SK-N-SH (cell line): Measurements from ENCODE around the gene HS6ST1. TPM values are rescaled to one million over a fixed set of nuclear protein-coding genes. Genes with fewer than 3 reads are reported as not detected.

Experiments
- CTCF ChIA-PET: fragments of 300-600, 350-600 bp; formaldehyde crosslinking; extraction: SDS; loops from one replicate; lab custom pipeline; 2021; lab: Yijun Ruan, JAX
- POLR2A ChIA-PET: fragments of 350-600 bp; sonication (Branson Sonifier 250); formaldehyde crosslinking; extraction: SDS; loops from one replicate; lab custom pipeline; 2020; ENCODE audit warnings: antibody characterized with exemption, inconsistent platforms; lab: Yijun Ruan, JAX
- DNase-seq: peaks from one replicate; pipeline ENCODE4 v3.0.0; 2012
- H2AFZ ChIP-seq: fragments of 200-600 bp; sonication (generic); 2 replicates; pipeline ENCODE4 v1.8.1; 2016; ENCODE audit warnings: antibody characterized with exemption, mild to moderate bottlenecking, low read depth
- H3F3A ChIP-seq: fragments of 200-600 bp; sonication (generic); replicated peaks from 2 replicates; pipeline ENCODE3; 2016; ENCODE audit warnings: antibody characterized with exemption, mild to moderate bottlenecking; ENCODE audit not compliant: insufficient read depth
- H3K27ac ChIP-seq, 2 experiments: fragments of 200-500 bp in 1 of 2; fragments of 200-600 bp in 1 of 2; sonication (Bioruptor generic) in 1 of 2; sonication (generic), shearing (Covaris generic) in 1 of 2; 2 replicates each; pipeline versions ENCODE4 v1.5.1 to v1.6.1; 2014 to 2016; ENCODE audit warnings: low read depth in 2 of 2, inconsistent platforms in 1 of 2, low read length in 1 of 2, mild to moderate bottlenecking in 1 of 2, mixed read lengths in 1 of 2
- H3K27me3 ChIP-seq: fragments of 200-600 bp; sonication (generic), shearing (Covaris generic); 2 replicates; pipeline ENCODE4 v1.6.1; 2016; ENCODE audit warnings: mixed run types; ENCODE audit not compliant: insufficient read depth
- H3K36me3 ChIP-seq, 2 experiments: fragments of 200-500 bp in 1 of 2; fragments of 200-600 bp in 1 of 2; sonication (Bioruptor generic) in 1 of 2; sonication (generic) in 1 of 2; replicated peaks in 1 of 2; 2 replicates each; pipeline versions ENCODE3 to v1.5.1; 2014 to 2016; ENCODE audit warnings: low read length in 1 of 2, mild to moderate bottlenecking in 1 of 2; ENCODE audit not compliant: insufficient read depth in 2 of 2, control insufficient read depth in 1 of 2
- H3K4me1 ChIP-seq, 2 experiments: fragments of 200-500 bp in 1 of 2; fragments of 200-600 bp in 1 of 2; sonication (Bioruptor generic) in 1 of 2; sonication (generic), shearing (Covaris generic) in 1 of 2; 2 replicates each; pipeline versions ENCODE4 v1.5.1 to v1.6.1; 2014 to 2016; ENCODE audit warnings: low read depth in 1 of 2, low read length in 1 of 2, mixed run types in 1 of 2; ENCODE audit not compliant: insufficient read depth in 2 of 2, control insufficient read depth in 1 of 2
- H3K4me2 ChIP-seq: fragments of 200-600 bp; sonication (generic), shearing (Covaris generic); 2 replicates; pipeline ENCODE4 v1.6.1; 2017; ENCODE audit warnings: mixed run types
- H3K4me3 ChIP-seq, 2 experiments: fragments of 200-500 bp in 1 of 2; fragments of 200-600 bp in 1 of 2; sonication (Bioruptor generic) in 1 of 2; sonication (generic), shearing (Covaris generic) in 1 of 2; 2 replicates each; pipeline versions ENCODE4 v1.5.1 to v1.8.1; 2014 to 2016; ENCODE audit warnings: low read depth in 2 of 2, inconsistent platforms in 1 of 2, low read length in 1 of 2, mild to moderate bottlenecking in 1 of 2, mixed read lengths in 1 of 2, moderate library complexity in 1 of 2
- H3K79me2 ChIP-seq: fragments of 200-600 bp; sonication (generic); 2 replicates; pipeline ENCODE4 v1.8.1; 2017; ENCODE audit warnings: mild to moderate bottlenecking; ENCODE audit not compliant: insufficient read depth
- H3K9ac ChIP-seq: fragments of 200-600 bp; sonication (generic); 2 replicates; pipeline ENCODE4 v1.6.1; 2017; ENCODE audit warnings: mixed run types
- H3K9me2 ChIP-seq: fragments of 200-600 bp; sonication (generic); 2 replicates; pipeline ENCODE4 v1.6.1; 2017; ENCODE audit warnings: mixed run types
- H3K9me3 ChIP-seq: fragments of 200-600 bp; sonication (generic); 2 replicates; pipeline ENCODE4 v1.6.1; 2017; ENCODE audit warnings: mixed run types, mild to moderate bottlenecking, moderate library complexity
- H4K20me1 ChIP-seq: fragments of 200-600 bp; sonication (generic); 2 replicates; pipeline ENCODE4 v1.6.1; 2017; ENCODE audit warnings: mild to moderate bottlenecking, mixed run types; ENCODE audit not compliant: insufficient read depth
- ELF1 ChIP-seq: IDR thresholded peaks from 2 replicates; pipeline ENCODE4 v1.4.0; 2012
- EZH2phosphoT487 ChIP-seq: fragments of 200-600 bp; sonication (generic); IDR thresholded peaks from 2 replicates; pipeline ENCODE4 v1.6.1; 2017; ENCODE audit warnings: low read depth, mixed run types, mild to moderate bottlenecking, antibody characterized with exemption, moderate library complexity, borderline replicate concordance
- GABPA ChIP-seq: IDR thresholded peaks from 2 replicates; pipeline ENCODE4 v1.4.0; 2012; ENCODE audit warnings: low read depth, mild to moderate bottlenecking
- GATA2 ChIP-seq: sonication (generic); formaldehyde crosslinking; IDR thresholded peaks from 2 replicates; pipeline ENCODE4 v1.5.0; 2020; ENCODE audit warnings: mild to moderate bottlenecking, missing genetic modification reagents
- MEF2A ChIP-seq: IDR thresholded peaks from 2 replicates; pipeline ENCODE4 v1.4.0; 2012; ENCODE audit warnings: low read depth, borderline replicate concordance
- NRF1 ChIP-seq: IDR thresholded peaks from 2 replicates; pipeline ENCODE4 v1.6.1; 2012; ENCODE audit warnings: low read depth, mild to moderate bottlenecking, low read length
- RAD21 ChIP-seq: IDR thresholded peaks from 2 replicates; pipeline ENCODE4 v1.6.1; 2012; ENCODE audit warnings: mild to moderate bottlenecking, low read length
- RFX5 ChIP-seq: IDR thresholded peaks from 2 replicates; pipeline ENCODE4 v1.6.1; 2012; ENCODE audit warnings: mild to moderate bottlenecking, improper control_type of control experiment, low read length
- RXRA ChIP-seq: IDR thresholded peaks from 2 replicates; pipeline ENCODE4 v1.4.0; 2012; ENCODE audit warnings: low read depth, mild to moderate bottlenecking, borderline replicate concordance
- SIN3A ChIP-seq: IDR thresholded peaks from 2 replicates; pipeline ENCODE4 v1.6.1; 2012; ENCODE audit warnings: low read depth, mild to moderate bottlenecking, low read length, moderate library complexity, borderline replicate concordance
- SMC3 ChIP-seq: IDR thresholded peaks from 2 replicates; pipeline ENCODE4 v1.6.1; 2012; ENCODE audit warnings: low read depth, low read length, improper control_type of control experiment
- TAF1 ChIP-seq: IDR thresholded peaks from 2 replicates; pipeline ENCODE4 v1.6.1; 2012; ENCODE audit warnings: low read depth, mild to moderate bottlenecking, low read length, moderate library complexity, borderline replicate concordance
- USF2 ChIP-seq: fragments of 150-350 bp; IDR thresholded peaks from 2 replicates; pipeline ENCODE4 v1.6.1; 2017; ENCODE audit warnings: antibody characterized with exemption, low read length, low read depth, borderline replicate concordance
- ZBTB33 ChIP-seq: IDR thresholded peaks from 2 replicates; pipeline ENCODE4 v1.4.0; 2012; ENCODE audit warnings: low read depth, borderline replicate concordance
- WGBS: methylation state at CpG from one replicate; pipeline ENCODE4 v1.1.6; 2017; ENCODE audit warnings: low lambda C conversion rate; 5-methylcytosine and 5-hydroxymethylcytosine counted together
- polyA plus RNA-seq, 3 experiments: library from polyadenylated mRNA; depleted of rRNA; stranded (reverse); fragments of >200 nt; gene quantifications; 2 replicates each; pipeline ENCODE4 v1.2.3, GENCODE V29; 2012
- TF ChIP-seq, protein P1 (sequence below): fragments of 150-350 bp; IDR thresholded peaks from 2 replicates; pipeline ENCODE4 v1.6.1; 2016; ENCODE audit warnings: mild to moderate bottlenecking, low read depth, low read length
- TF ChIP-seq, protein P2 (sequence below): IDR thresholded peaks from 2 replicates; pipeline ENCODE4 v1.4.0; 2012; ENCODE audit warnings: low read depth, borderline replicate concordance
- TF ChIP-seq, protein P3 (sequence below): IDR thresholded peaks from 2 replicates; pipeline ENCODE4; 2012

The HS6ST1 gene
- polyA plus RNA-seq, 1 of the 3 experiments (the other 2 are of a cell fraction) = 5.9 TPM

- TF ChIP-seq, protein P1, sequence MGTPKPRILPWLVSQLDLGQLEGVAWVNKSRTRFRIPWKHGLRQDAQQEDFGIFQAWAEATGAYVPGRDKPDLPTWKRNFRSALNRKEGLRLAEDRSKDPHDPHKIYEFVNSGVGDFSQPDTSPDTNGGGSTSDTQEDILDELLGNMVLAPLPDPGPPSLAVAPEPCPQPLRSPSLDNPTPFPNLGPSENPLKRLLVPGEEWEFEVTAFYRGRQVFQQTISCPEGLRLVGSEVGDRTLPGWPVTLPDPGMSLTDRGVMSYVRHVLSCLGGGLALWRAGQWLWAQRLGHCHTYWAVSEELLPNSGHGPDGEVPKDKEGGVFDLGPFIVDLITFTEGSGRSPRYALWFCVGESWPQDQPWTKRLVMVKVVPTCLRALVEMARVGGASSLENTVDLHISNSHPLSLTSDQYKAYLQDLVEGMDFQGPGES = no peak
- TF ChIP-seq, protein P2, sequence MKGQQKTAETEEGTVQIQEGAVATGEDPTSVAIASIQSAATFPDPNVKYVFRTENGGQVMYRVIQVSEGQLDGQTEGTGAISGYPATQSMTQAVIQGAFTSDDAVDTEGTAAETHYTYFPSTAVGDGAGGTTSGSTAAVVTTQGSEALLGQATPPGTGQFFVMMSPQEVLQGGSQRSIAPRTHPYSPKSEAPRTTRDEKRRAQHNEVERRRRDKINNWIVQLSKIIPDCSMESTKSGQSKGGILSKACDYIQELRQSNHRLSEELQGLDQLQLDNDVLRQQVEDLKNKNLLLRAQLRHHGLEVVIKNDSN = no peak
- no peak for TF ChIP-seq GATA2 (CRISPR knock-in tag)
- TF ChIP-seq, protein P3, sequence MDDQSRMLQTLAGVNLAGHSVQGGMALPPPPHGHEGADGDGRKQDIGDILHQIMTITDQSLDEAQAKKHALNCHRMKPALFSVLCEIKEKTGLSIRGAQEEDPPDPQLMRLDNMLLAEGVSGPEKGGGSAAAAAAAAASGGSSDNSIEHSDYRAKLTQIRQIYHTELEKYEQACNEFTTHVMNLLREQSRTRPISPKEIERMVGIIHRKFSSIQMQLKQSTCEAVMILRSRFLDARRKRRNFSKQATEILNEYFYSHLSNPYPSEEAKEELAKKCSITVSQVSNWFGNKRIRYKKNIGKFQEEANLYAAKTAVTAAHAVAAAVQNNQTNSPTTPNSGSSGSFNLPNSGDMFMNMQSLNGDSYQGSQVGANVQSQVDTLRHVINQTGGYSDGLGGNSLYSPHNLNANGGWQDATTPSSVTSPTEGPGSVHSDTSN = no peak
- no peak for TF ChIP-seq RAD21
- no peak for TF ChIP-seq ELF1
- no peak for TF ChIP-seq ZBTB33
- no peak for TF ChIP-seq NRF1
- TF ChIP-seq SMC3 = no peak
- TF ChIP-seq USF2 = no peak
Measured at GRCh38 chr2:128366713-128367511, 48.2 kb upstream of the HS6ST1 start (continued).

DNA sequence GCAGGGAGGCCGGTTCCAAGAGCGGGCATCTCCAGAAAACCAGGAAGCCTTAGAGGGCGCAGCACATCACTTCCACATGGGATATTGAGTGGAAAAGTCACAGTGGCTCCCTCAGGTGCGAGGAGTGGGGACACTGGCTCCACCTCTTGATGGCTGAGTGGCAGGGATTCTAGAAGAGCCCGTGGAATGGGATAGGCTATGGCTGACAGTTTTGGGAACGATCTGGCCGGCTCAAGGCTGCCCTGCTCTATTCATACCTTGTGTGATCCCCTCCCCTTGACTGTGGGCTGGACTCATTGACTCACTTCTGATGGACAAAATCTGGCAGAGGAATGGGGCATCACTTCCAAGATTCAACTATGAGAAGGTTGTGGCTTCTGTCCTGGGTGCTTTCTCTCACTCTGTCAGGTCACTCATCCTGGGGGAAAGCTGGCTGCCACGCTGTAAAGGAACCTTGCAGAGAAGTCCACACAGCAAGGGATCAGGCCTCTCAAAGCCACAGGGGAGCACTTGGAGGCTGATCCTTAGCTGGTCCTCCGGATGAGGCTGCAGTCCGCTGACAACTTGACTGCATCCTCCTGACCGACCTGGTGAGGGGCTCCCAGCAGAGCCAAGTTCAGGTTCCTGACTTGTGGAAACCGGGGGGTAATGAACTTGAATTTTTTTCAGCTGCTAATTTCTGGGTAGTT lies 46.7 kb upstream of the HS6ST1 start:
- H3K4me1 ChIP-seq = peaks cover 5 to 35% of the 10 kb centered on the region in 2 experiments; a peak in 2 of 4 replicates
- no peak overlapping the region for H3K9ac ChIP-seq
- H3F3A ChIP-seq = no peaks in the 10 kb centered on the region
- no peak overlapping the region for H3K4me2 ChIP-seq
- no peak overlapping the region for H3K4me3 ChIP-seq
- no peaks in the 10 kb centered on the region for H3K27me3 ChIP-seq
- H3K79me2 ChIP-seq = no peaks in the 10 kb centered on the region
- TF ChIP-seq GABPA (no peak), MEF2A (no peak), ELF1 (no peak), EZH2phosphoT487 (no peak), RFX5 (no peak), RXRA (no peak), TAF1 (no peak), USF2 (no peak), SIN3A (no peak), RAD21 (no peak)
- TF ChIP-seq, protein P2 = no peak
- H2AFZ ChIP-seq = no peak overlapping the region
- 79% methylated on average over 8 of the region's 12 CpGs for WGBS
- POLR2A ChIA-PET = no interaction called here
- CTCF ChIA-PET = interaction anchor here (0.7 to 1.6 kb wide), 2 partner anchors 8 to 9 kb away, joined by 3 to 5 read pairs; no protein-coding TSS in a partner anchor
- H4K20me1 ChIP-seq = no peaks in the 10 kb centered on the region
- no peak overlapping the region for H3K27ac ChIP-seq
- no peaks in the 10 kb centered on the region for H3K36me3 ChIP-seq
- H3K9me2 ChIP-seq = no peaks in the 10 kb centered on the region
- DNase-seq = no peak
- no peaks in the 10 kb centered on the region for H3K9me3 ChIP-seq
